ENCODE data around the gene LRRC8B. TPM values are rescaled to one million over a fixed set of nuclear protein-coding genes. Genes with fewer than 3 reads are reported as not detected.

LRRC8B gene
- polyA plus RNA-seq, 1 of the 3 experiments (the other 2 are of a cell fraction) = 3.7 TPM

DNA sequence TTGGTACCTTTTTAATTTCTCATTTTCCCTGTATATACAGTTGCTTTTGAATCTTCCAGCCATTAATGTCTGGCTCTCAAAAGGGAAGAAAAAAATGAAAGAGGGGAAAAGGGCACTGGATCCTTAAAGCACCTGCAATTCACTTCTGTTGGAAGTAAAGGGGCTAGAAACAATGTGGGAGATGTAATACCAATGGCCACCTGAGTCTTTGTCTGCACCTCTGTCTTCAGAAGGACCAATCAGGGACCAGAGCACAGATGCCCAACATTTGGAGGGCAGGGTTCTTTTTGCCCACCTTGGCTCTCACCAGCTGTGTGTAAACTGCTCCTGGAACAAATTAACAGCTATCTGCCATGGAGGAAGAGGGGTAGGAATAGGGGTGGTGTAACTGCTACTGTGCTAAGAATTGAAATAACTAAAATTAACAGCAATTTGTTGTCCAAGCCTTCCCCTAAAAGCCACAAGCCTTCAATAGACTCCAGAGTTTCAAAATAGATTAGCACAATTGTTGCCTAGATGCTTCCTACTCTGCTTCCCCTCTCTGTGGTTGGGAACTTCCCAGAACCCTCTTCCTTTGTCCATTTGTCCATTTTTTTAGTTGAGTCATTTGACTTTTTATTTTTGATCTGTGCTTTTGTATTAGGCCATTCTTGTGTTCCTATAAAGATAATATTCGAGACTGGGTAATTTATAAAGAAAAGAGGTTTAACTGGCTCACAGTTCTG is 11.5 kb upstream of the LRRC8B start:
- Histone ChIP-seq H3F3A (replicated peaks; ENCODE audit: insufficient read depth) (peaks cover 5% of the 10 kb centered on the region), H3K4me1 (ENCODE audit: control insufficient read depth in 1 of 2, insufficient read depth in 2 of 2, low read depth in 1 of 2, low read length in 1 of 2) (0 out of 4 replicates have a peak, but pooled peaks cover 0 to 2% of the 10 kb centered on the region in 2 experiments), H3K9me3 (no peaks in the 10 kb centered on the region), H3K36me3 (replicated peaks in 1 of 2; ENCODE audit: control insufficient read depth in 1 of 2, insufficient read depth in 2 of 2, low read length in 1 of 2) (no peaks in the 10 kb centered on the region), H3K4me2 (no peak overlapping the region), H4K20me1 (ENCODE audit: insufficient read depth) (no peaks in the 10 kb centered on the region), H3K9ac (no peak overlapping the region), H2AFZ (ENCODE audit: low read depth) (no peak overlapping the region), H3K27ac (ENCODE audit: low read depth in 2 of 2, low read length in 1 of 2) (no peak overlapping the region), H3K9me2 (no peaks in the 10 kb centered on the region), H3K79me2 (ENCODE audit: insufficient read depth) (no peaks in the 10 kb centered on the region), H3K27me3 (ENCODE audit: insufficient read depth) (no peaks in the 10 kb centered on the region), H3K4me3 (ENCODE audit: low read depth in 2 of 2, low read length in 1 of 2) (no peak overlapping the region)
- DNase-seq = no peak
- ChIA-PET POLR2A (no interaction called here), CTCF (no interaction called here)
- no peak for TF ChIP-seq ELF1 (IDR thresholded peaks at IDR 0.05)
- TF ChIP-seq, protein P1, sequence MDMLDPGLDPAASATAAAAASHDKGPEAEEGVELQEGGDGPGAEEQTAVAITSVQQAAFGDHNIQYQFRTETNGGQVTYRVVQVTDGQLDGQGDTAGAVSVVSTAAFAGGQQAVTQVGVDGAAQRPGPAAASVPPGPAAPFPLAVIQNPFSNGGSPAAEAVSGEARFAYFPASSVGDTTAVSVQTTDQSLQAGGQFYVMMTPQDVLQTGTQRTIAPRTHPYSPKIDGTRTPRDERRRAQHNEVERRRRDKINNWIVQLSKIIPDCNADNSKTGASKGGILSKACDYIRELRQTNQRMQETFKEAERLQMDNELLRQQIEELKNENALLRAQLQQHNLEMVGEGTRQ (IDR thresholded peaks at IDR 0.05; ENCODE audit: borderline replicate concordance, low read depth, low read length) = no peak
- TF ChIP-seq, protein P2, sequence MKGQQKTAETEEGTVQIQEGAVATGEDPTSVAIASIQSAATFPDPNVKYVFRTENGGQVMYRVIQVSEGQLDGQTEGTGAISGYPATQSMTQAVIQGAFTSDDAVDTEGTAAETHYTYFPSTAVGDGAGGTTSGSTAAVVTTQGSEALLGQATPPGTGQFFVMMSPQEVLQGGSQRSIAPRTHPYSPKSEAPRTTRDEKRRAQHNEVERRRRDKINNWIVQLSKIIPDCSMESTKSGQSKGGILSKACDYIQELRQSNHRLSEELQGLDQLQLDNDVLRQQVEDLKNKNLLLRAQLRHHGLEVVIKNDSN (IDR thresholded peaks at IDR 0.05; ENCODE audit: borderline replicate concordance, low read depth) = no peak
- no peak for TF ChIP-seq RFX5 (IDR thresholded peaks at IDR 0.05; ENCODE audit: low read length)
- no peak for TF ChIP-seq MEF2A (IDR thresholded peaks at IDR 0.05; ENCODE audit: borderline replicate concordance, low read depth)
- TF ChIP-seq FOXM1 (IDR thresholded peaks at IDR 0.05; ENCODE audit: low read depth) = no peak
- TF ChIP-seq EZH2phosphoT487 (IDR thresholded peaks at IDR 0.05; ENCODE audit: borderline replicate concordance, low read depth) = no peak
- no peak for TF ChIP-seq RCOR1 (IDR thresholded peaks at IDR 0.05; ENCODE audit: low read length)
- TF ChIP-seq POLR2AphosphoS5 (IDR thresholded peaks at IDR 0.05; ENCODE audit: low read depth, low read length) = no peak
- TF ChIP-seq TAF1 (IDR thresholded peaks at IDR 0.05; ENCODE audit: borderline replicate concordance, low read depth, low read length) = no peak
- TF ChIP-seq, protein P3, sequence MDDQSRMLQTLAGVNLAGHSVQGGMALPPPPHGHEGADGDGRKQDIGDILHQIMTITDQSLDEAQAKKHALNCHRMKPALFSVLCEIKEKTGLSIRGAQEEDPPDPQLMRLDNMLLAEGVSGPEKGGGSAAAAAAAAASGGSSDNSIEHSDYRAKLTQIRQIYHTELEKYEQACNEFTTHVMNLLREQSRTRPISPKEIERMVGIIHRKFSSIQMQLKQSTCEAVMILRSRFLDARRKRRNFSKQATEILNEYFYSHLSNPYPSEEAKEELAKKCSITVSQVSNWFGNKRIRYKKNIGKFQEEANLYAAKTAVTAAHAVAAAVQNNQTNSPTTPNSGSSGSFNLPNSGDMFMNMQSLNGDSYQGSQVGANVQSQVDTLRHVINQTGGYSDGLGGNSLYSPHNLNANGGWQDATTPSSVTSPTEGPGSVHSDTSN (IDR thresholded peaks at IDR 0.05) = no peak
- 72% methylated on average over 1 of the region's 1 CpG for WGBS (ENCODE audit: low lambda C conversion rate)

DNA sequence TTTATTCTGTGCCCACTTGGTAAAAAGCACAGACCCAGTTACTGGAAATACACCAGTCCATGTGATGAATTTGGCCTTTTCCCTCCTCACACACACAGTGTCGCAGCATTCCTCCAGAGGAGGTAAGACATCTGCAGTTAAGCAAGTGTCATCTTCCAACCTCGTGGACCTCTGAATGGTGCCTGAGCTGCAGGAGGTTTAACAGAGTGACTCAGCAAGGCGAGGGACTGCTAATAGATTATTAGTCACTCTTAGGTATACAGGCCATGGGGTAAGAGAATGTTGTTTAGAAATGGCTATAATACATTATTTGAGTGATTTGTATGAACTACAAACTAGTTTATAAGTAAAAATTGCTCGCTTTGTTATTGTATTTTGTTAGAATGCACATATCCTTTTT is 8.6 kb upstream of the LRRC8B start:
- no peak for DNase-seq
- Histone ChIP-seq H2AFZ (ENCODE audit: low read depth) (no peak overlapping the region), H3K79me2 (ENCODE audit: insufficient read depth) (no peaks in the 10 kb centered on the region), H4K20me1 (ENCODE audit: insufficient read depth) (no peaks in the 10 kb centered on the region), H3K36me3 (replicated peaks in 1 of 2; ENCODE audit: control insufficient read depth in 1 of 2, insufficient read depth in 2 of 2, low read length in 1 of 2) (no peaks in the 10 kb centered on the region), H3K4me2 (no peak overlapping the region), H3K9me3 (no peaks in the 10 kb centered on the region), H3F3A (replicated peaks; ENCODE audit: insufficient read depth) (peaks cover 8% of the 10 kb centered on the region), H3K4me3 (ENCODE audit: low read depth in 2 of 2, low read length in 1 of 2) (no peak overlapping the region), H3K9me2 (no peaks in the 10 kb centered on the region), H3K9ac (no peak overlapping the region), H3K4me1 (ENCODE audit: control insufficient read depth in 1 of 2, insufficient read depth in 2 of 2, low read depth in 1 of 2, low read length in 1 of 2) (0 out of 4 replicates have a peak, but pooled peaks cover 0 to 3% of the 10 kb centered on the region in 2 experiments), H3K27ac (ENCODE audit: low read depth in 2 of 2, low read length in 1 of 2) (no peak overlapping the region), H3K27me3 (ENCODE audit: insufficient read depth) (no peaks in the 10 kb centered on the region)
- ChIA-PET POLR2A (no interaction called here), CTCF (interaction anchor here (1.0 to 6.0 kb wide), 4 partner anchors 17 to 247 kb away, joined by 3 to 24 read pairs (median 4); no protein-coding TSS in a partner anchor)
- WGBS (ENCODE audit: low lambda C conversion rate) = 43% methylated on average over 4 of the region's 4 CpGs
- TF ChIP-seq RFX5 (IDR thresholded peaks at IDR 0.05; ENCODE audit: low read length) (no peak), MEF2A (IDR thresholded peaks at IDR 0.05; ENCODE audit: borderline replicate concordance, low read depth) (no peak), POLR2AphosphoS5 (IDR thresholded peaks at IDR 0.05; ENCODE audit: low read depth, low read length) (no peak), MXI1 (IDR thresholded peaks at IDR 0.05; ENCODE audit: low read depth, low read length) (no peak), FOXM1 (IDR thresholded peaks at IDR 0.05; ENCODE audit: low read depth) (no peak), GABPA (IDR thresholded peaks at IDR 0.05; ENCODE audit: low read depth) (no peak), CHD2 (IDR thresholded peaks at IDR 0.05; ENCODE audit: low read length, partially characterized antibody) (no peak), TAF1 (IDR thresholded peaks at IDR 0.05; ENCODE audit: borderline replicate concordance, low read depth, low read length) (no peak), TCF12 (IDR thresholded peaks at IDR 0.05) (peak; percentile 58)
- TF ChIP-seq, protein P3 (IDR thresholded peaks at IDR 0.05) = peak; percentile 32; the same call in 1 of the 2 replicates
- TF ChIP-seq, protein P4, sequence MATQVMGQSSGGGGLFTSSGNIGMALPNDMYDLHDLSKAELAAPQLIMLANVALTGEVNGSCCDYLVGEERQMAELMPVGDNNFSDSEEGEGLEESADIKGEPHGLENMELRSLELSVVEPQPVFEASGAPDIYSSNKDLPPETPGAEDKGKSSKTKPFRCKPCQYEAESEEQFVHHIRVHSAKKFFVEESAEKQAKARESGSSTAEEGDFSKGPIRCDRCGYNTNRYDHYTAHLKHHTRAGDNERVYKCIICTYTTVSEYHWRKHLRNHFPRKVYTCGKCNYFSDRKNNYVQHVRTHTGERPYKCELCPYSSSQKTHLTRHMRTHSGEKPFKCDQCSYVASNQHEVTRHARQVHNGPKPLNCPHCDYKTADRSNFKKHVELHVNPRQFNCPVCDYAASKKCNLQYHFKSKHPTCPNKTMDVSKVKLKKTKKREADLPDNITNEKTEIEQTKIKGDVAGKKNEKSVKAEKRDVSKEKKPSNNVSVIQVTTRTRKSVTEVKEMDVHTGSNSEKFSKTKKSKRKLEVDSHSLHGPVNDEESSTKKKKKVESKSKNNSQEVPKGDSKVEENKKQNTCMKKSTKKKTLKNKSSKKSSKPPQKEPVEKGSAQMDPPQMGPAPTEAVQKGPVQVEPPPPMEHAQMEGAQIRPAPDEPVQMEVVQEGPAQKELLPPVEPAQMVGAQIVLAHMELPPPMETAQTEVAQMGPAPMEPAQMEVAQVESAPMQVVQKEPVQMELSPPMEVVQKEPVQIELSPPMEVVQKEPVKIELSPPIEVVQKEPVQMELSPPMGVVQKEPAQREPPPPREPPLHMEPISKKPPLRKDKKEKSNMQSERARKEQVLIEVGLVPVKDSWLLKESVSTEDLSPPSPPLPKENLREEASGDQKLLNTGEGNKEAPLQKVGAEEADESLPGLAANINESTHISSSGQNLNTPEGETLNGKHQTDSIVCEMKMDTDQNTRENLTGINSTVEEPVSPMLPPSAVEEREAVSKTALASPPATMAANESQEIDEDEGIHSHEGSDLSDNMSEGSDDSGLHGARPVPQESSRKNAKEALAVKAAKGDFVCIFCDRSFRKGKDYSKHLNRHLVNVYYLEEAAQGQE (IDR thresholded peaks at IDR 0.05; ENCODE audit: low read depth, low read length) = no peak
